ENCODE results near the gene NADSYN1. TPM values are rescaled to one million over a fixed set of nuclear protein-coding genes. Genes with fewer than 3 reads are reported as not detected.

The NADSYN1 gene
- total and polyA plus RNA-seq, 8 donors, result 28.0 to 320 (median 65.2) TPM

GRCh38 chr11:71442880-71443279, 10.1 kb upstream of the NADSYN1 start:
- no peak overlapping the region for H3K4me3 ChIP-seq
- intact Hi-C loops (cut with DNase I; ENCODE audit: low total_unique reads), result no loop called here
- H3K9me3 ChIP-seq, result no peaks in the 10 kb centered on the region
- no peak overlapping the region for H3K27ac ChIP-seq
- peaks cover 6 to 12% (median 7%) of the 10 kb centered on the region in 4 donors for H3K4me1 ChIP-seq
- DNase-seq, result no peak
- TF ChIP-seq CTCF (IDR thresholded peaks at IDR 0.05), result no peak
- no peak for TF ChIP-seq EP300 (IDR thresholded peaks at IDR 0.05)
- TF ChIP-seq POLR2AphosphoS5 (IDR thresholded peaks at IDR 0.05), result no peak
- no peak for TF ChIP-seq POLR2A (IDR thresholded peaks at IDR 0.05)
- H3K36me3 ChIP-seq, result peaks cover 9 to 81% (median 70%) of the 10 kb centered on the region in 4 donors
- no peaks in the 10 kb centered on the region for H3K27me3 ChIP-seq
- 90 to 98% (median 98%) methylated on average over 5 of the region's 5 CpGs for WGBS, 5 donors

GRCh38 chr11:71443736-71444445, 9.1 kb upstream of the NADSYN1 start:
- no peak overlapping the region for H3K27ac ChIP-seq
- intact Hi-C loops (cut with DNase I; ENCODE audit: low total_unique reads), result no loop called here
- no peaks in the 10 kb centered on the region for H3K27me3 ChIP-seq
- H3K9me3 ChIP-seq, result no peaks in the 10 kb centered on the region
- peaks cover 9 to 70% (median 60%) of the 10 kb centered on the region in 4 donors for H3K36me3 ChIP-seq
- TF ChIP-seq CTCF (IDR thresholded peaks at IDR 0.05) (no peak), POLR2AphosphoS5 (IDR thresholded peaks at IDR 0.05) (no peak)
- WGBS, 5 donors, result 94 to 97% (median 96%) methylated on average over 15 to 20 of the region's 20 CpGs
- no peak for DNase-seq
- H3K4me1 ChIP-seq, result peaks cover 6 to 17% (median 14%) of the 10 kb centered on the region in 4 donors
- no peak overlapping the region for H3K4me3 ChIP-seq

DNA sequence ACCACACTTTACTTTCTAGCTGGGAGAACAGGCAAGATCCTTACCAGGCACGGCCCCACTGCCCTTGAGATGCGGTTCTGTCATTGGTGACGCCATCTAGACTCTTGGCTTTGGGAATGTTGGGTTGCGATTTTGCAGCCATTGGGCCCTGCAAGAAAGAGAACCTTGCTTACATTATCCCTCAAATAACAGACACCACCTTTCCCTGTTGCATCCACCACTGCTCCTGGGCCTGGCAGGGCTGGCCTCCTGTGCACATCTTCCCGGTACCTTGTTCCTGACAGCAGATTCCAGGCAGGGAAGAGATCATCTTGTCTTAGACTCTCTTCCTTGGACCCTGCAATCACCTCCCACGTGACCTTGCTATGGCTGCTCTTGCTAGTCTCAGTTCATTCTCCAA, 8.2 kb upstream of the NADSYN1 start:
- Histone ChIP-seq H3K27me3 (no peaks in the 10 kb centered on the region), H3K4me3 (no peak overlapping the region), H3K27ac (no peak overlapping the region), H3K9me3 (no peaks in the 10 kb centered on the region), H3K36me3 (peaks cover 9 to 61% (median 51%) of the 10 kb centered on the region in 4 donors), H3K4me1 (peaks cover 15 to 26% (median 24%) of the 10 kb centered on the region in 4 donors)
- intact Hi-C loops (cut with DNase I; ENCODE audit: low total_unique reads), result no loop called here
- WGBS, 5 donors, result 95 to 98% (median 96%) methylated on average over 6 of the region's 6 CpGs
- DNase-seq, result no peak
- no peak for TF ChIP-seq CTCF (IDR thresholded peaks at IDR 0.05)
- TF ChIP-seq POLR2A (IDR thresholded peaks at IDR 0.05), result no peak
- no peak for TF ChIP-seq POLR2AphosphoS5 (IDR thresholded peaks at IDR 0.05)
- no peak for TF ChIP-seq EP300 (IDR thresholded peaks at IDR 0.05)

GRCh38 chr11:71446150-71446549, 6.9 kb upstream of the NADSYN1 start:
- H3K4me1 ChIP-seq, result peaks cover 17 to 39% (median 31%) of the 10 kb centered on the region in 4 donors
- no peak overlapping the region for H3K4me3 ChIP-seq
- intact Hi-C loops (cut with DNase I; ENCODE audit: low total_unique reads), result no loop called here
- H3K9me3 ChIP-seq, result no peaks in the 10 kb centered on the region
- H3K27me3 ChIP-seq, result no peaks in the 10 kb centered on the region
- no peak for DNase-seq
- H3K36me3 ChIP-seq, result peaks cover 9 to 48% (median 37%) of the 10 kb centered on the region in 4 donors
- no peak for TF ChIP-seq POLR2A (IDR thresholded peaks at IDR 0.05)
- no peak for TF ChIP-seq CTCF (IDR thresholded peaks at IDR 0.05)
- TF ChIP-seq EP300 (IDR thresholded peaks at IDR 0.05), result no peak
- no peak for TF ChIP-seq POLR2AphosphoS5 (IDR thresholded peaks at IDR 0.05)
- WGBS, 5 donors, result 81 to 100% (median 91%) methylated on average over 1 of the region's 1 CpG
- H3K27ac ChIP-seq, result no peak overlapping the region

Measured in stomach (tissue), 9 donors.